Measurements from ENCODE around the gene ARID3A.
A peak's percentile ranks its signal among the peaks of the same experiment; 100 is the strongest.
"Not testable (repeated sequence)": the region's sequence is repeated elsewhere in the genome, so short reads cannot be mapped to it uniquely, and the experiment has no call there.

Gene ARID3A

GRCh38 chr19:925526-926322, at the start of gene ARID3A:
Gene ARID3A, plus strand, starts transcription at chr19:926035. Its CDS starts 3,494 bp downstream, at chr19:929529.
- TF ChIP-seq CTCF (IDR thresholded peaks at IDR 0.05): no peak
- peaks cover 20% of the 10 kb centered on the region for H3K4me1 Mint-ChIP-seq
- H3K36me3 Mint-ChIP-seq (ENCODE audit: low read depth): peaks cover 9% of the 10 kb centered on the region
- H3K27ac Mint-ChIP-seq: peak within 1 kb of the TSS; percentile 59
- H3K27me3 Mint-ChIP-seq (ENCODE audit: low read depth, poor library complexity): peaks cover 23% of the 10 kb centered on the region
- no peaks in the 10 kb centered on the region for H3K9me3 Mint-ChIP-seq
- DNase-seq: peak; percentile 87
- H3K4me3 Mint-ChIP-seq: peak within 1 kb of the TSS; percentile 89

GRCh38 chr19:876089-876488, 49.7 kb upstream of the ARID3A start:
- DNase-seq: no peak
- TF ChIP-seq CTCF (IDR thresholded peaks at IDR 0.05): no peak
- H3K4me3 Mint-ChIP-seq: no peak overlapping the region
- no peaks in the 10 kb centered on the region for H3K9me3 Mint-ChIP-seq
- H3K4me1 Mint-ChIP-seq: no peaks in the 10 kb centered on the region
- no peaks in the 10 kb centered on the region for H3K27me3 Mint-ChIP-seq (ENCODE audit: low read depth, poor library complexity)
- no peak overlapping the region for H3K27ac Mint-ChIP-seq
- peaks cover 27% of the 10 kb centered on the region for H3K36me3 Mint-ChIP-seq (ENCODE audit: low read depth)

GRCh38 chr19:876780-877314, 49.0 kb upstream of the ARID3A start:
- Mint-ChIP-seq H3K27me3 (ENCODE audit: low read depth, poor library complexity) (no peaks in the 10 kb centered on the region), H3K4me1 (no peaks in the 10 kb centered on the region), H3K4me3 (no peak overlapping the region), H3K9me3 (no peaks in the 10 kb centered on the region), H3K36me3 (ENCODE audit: low read depth) (peaks cover 30% of the 10 kb centered on the region), H3K27ac (no peak overlapping the region)
- no peak for TF ChIP-seq CTCF (IDR thresholded peaks at IDR 0.05)
- no peak for DNase-seq

GRCh38 chr19:877992-878660, 47.7 kb upstream of the ARID3A start:
- H3K27ac Mint-ChIP-seq; DNase-seq; H3K27me3 Mint-ChIP-seq (ENCODE audit: low read depth, poor library complexity); H3K4me1 Mint-ChIP-seq; H3K9me3 Mint-ChIP-seq; H3K4me3 Mint-ChIP-seq: not testable (repeated sequence)
- H3K36me3 Mint-ChIP-seq (ENCODE audit: low read depth): peaks cover 39% of the 10 kb centered on the region

- not testable (repeated sequence) for H3K27me3 Mint-ChIP-seq (ENCODE audit: low read depth, poor library complexity); H3K4me3 Mint-ChIP-seq; DNase-seq; H3K4me1 Mint-ChIP-seq; H3K27ac Mint-ChIP-seq; H3K9me3 Mint-ChIP-seq
- H3K36me3 Mint-ChIP-seq (ENCODE audit: low read depth): peaks cover 39% of the 10 kb centered on the region
These were observed 46.9 kb upstream of the ARID3A start for GRCh38 chr19:878751-879561.

- no peaks in the 10 kb centered on the region for H3K9me3 Mint-ChIP-seq
These were observed 46.0 kb upstream of the ARID3A start for GRCh38 chr19:879711-880438.

More at GRCh38 chr19:879711-880438, 46.0 kb upstream of the ARID3A start:
- no peak for DNase-seq
- H3K27ac Mint-ChIP-seq: no peak overlapping the region
- H3K4me3 Mint-ChIP-seq: no peak overlapping the region
- no peaks in the 10 kb centered on the region for H3K4me1 Mint-ChIP-seq
- H3K36me3 Mint-ChIP-seq (ENCODE audit: low read depth): peaks cover 39% of the 10 kb centered on the region
- no peak for TF ChIP-seq CTCF (IDR thresholded peaks at IDR 0.05)
- H3K27me3 Mint-ChIP-seq (ENCODE audit: low read depth, poor library complexity): no peaks in the 10 kb centered on the region
